Activated T-cell treated with anti-CD3 and anti-CD28 coated beads, Interleukin-2, amount 50 U/mL, for 72 hours (primary cell): ENCODE data around the gene LRIT3. TPM values are rescaled to one million over a fixed set of nuclear protein-coding genes. Genes with fewer than 3 reads are reported as not detected.

Experiments used
- ATAC-seq, 2 donors: fragments of 150-1000 bp; cut with Tn5 transposase; replicated peaks in 1 of 2; 2 replicates each; pipeline ENCODE4 v1.10.0; 2021; ENCODE audit warnings: moderate library complexity in 2 of 2, mild to moderate bottlenecking in 1 of 2
- DNase-seq, 2 donors: peaks; one replicate each; pipeline ENCODE4 v3.0.0; 2021 to 2022; ENCODE audit warnings: mixed read lengths in 1 of 2
- H3K27ac Mint-ChIP-seq: one replicate; pipeline ENCODE4 v1.8.0; 2022; ENCODE audit warnings: mild to moderate bottlenecking, moderate library complexity, mixed read lengths
- H3K27me3 Mint-ChIP-seq: one replicate; pipeline ENCODE4 v1.8.0; 2022; ENCODE audit warnings: low read depth, mixed read lengths
- H3K36me3 Mint-ChIP-seq, 2 donors: one replicate each; pipeline ENCODE4 v1.8.0; 2022; ENCODE audit warnings: mixed read lengths in 2 of 2, mild to moderate bottlenecking in 1 of 2; ENCODE audit not compliant: insufficient read depth in 2 of 2
- H3K4me1 Mint-ChIP-seq: one replicate; pipeline ENCODE4 v1.8.0; 2022; ENCODE audit warnings: low read depth, mixed read lengths
- H3K4me3 Mint-ChIP-seq, 2 donors: one replicate each; pipeline ENCODE4 v1.8.0; 2022; ENCODE audit warnings: mild to moderate bottlenecking in 2 of 2, mixed read lengths in 2 of 2, moderate library complexity in 2 of 2
- H3K9me3 Mint-ChIP-seq, 2 donors: one replicate each; pipeline ENCODE4 v1.8.0; 2022; ENCODE audit warnings: mixed read lengths in 2 of 2
- total RNA-seq, 2 donors: library from RNA; stranded (reverse); gene quantifications; one replicate each; pipeline ENCODE4 v1.2.3, GENCODE V29; 2022

The LRIT3 gene
- total RNA-seq, result under 1 TPM; 0.09 to 0.46 TPM

GRCh38 chr4:109847896-109848442, at the start of gene LRIT3:
Gene LRIT3, plus strand, starts transcription at chr4:109848107. Its CDS starts 95 bp downstream, at chr4:109848202.
- ATAC-seq (no peak), DNase-seq (no peak)
- no peaks in the 10 kb centered on the region for H3K4me1 Mint-ChIP-seq
- H3K27me3 Mint-ChIP-seq, result no peaks in the 10 kb centered on the region
- H3K27ac Mint-ChIP-seq, result no peak within 1 kb of the TSS
- peaks cover 0 to 1% of the 10 kb centered on the region in 2 donors for H3K9me3 Mint-ChIP-seq
- H3K36me3 Mint-ChIP-seq, result peaks cover 0 to 1% of the 10 kb centered on the region in 2 donors
- H3K4me3 Mint-ChIP-seq, result no peak within 1 kb of the TSS

DNA sequence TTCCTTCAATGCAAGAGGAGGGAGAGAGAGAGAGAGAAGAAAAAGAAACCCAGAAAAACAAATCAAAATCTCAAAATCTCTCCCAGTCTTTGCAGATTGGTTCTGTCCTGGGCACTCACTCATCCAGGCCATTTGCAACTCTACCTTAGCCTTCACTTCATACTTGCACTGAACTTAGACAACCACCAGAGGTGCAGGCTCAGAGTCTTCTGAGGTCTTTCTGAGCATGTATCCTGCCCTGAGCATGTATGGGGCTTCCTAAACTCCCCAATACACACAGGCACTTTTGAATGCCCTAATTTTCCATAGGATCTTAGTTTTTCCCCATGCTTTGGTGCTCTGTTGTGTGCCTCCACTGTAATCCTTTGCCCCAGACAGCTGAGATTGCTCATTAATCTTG, 49.0 kb upstream of the LRIT3 start:
- no peak overlapping the region for H3K27ac Mint-ChIP-seq
- H3K27me3 Mint-ChIP-seq, result peaks cover 12% of the 10 kb centered on the region
- H3K4me1 Mint-ChIP-seq, result no peaks in the 10 kb centered on the region
- peaks cover 10 to 13% of the 10 kb centered on the region in 2 donors for H3K36me3 Mint-ChIP-seq
- no peak overlapping the region for H3K4me3 Mint-ChIP-seq
- ATAC-seq, result no peak
- DNase-seq, result no peak
- H3K9me3 Mint-ChIP-seq, result peaks cover 6 to 10% of the 10 kb centered on the region in 2 donors

- Mint-ChIP-seq H3K4me3 (no peak overlapping the region), H3K9me3 (no peaks in the 10 kb centered on the region), H3K27me3 (peaks cover 3% of the 10 kb centered on the region), H3K4me1 (no peaks in the 10 kb centered on the region), H3K36me3 (peaks cover 0 to under 1% of the 10 kb centered on the region in 2 donors), H3K27ac (no peak overlapping the region)
- DNase-seq, result no peak
- no peak for ATAC-seq
These were observed 46.7 kb upstream of the LRIT3 start for GRCh38 chr4:109801099-109801789.

DNA sequence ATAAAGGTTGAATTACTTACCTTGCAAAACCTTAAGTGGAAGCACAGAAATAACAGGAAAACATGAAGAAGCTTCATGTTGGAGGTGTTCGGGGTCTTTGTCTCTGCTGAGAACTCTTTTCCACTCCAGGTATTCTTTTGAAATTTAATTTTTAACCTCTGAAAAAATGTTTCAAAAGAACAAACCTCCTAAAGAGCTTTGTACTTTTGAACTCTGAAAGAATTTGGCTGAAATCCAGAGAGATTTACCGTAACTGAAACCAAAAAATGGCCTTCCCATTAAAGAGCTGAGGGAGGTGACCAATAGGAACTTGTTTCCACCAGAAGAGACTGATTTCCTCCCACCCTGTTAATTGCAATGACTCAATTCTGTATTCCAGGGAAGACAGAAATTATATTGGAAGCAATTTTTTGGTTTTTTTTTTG, 46.0 kb upstream of the LRIT3 start, which contains the start of gene CFI:
Gene CFI (minus strand): TSS at position 105 of the 425 bp plus-strand sequence. CDS start 28 bp downstream, at position 77.
- H3K9me3 Mint-ChIP-seq, result no peaks in the 10 kb centered on the region
- no peak within 1 kb of the TSS for H3K4me3 Mint-ChIP-seq
- H3K27ac Mint-ChIP-seq, result no peak within 1 kb of the TSS
- no peaks in the 10 kb centered on the region for H3K36me3 Mint-ChIP-seq
- ATAC-seq (no peak), DNase-seq (no peak)
- H3K27me3 Mint-ChIP-seq, result peaks cover 6% of the 10 kb centered on the region
- H3K4me1 Mint-ChIP-seq, result no peaks in the 10 kb centered on the region

DNA sequence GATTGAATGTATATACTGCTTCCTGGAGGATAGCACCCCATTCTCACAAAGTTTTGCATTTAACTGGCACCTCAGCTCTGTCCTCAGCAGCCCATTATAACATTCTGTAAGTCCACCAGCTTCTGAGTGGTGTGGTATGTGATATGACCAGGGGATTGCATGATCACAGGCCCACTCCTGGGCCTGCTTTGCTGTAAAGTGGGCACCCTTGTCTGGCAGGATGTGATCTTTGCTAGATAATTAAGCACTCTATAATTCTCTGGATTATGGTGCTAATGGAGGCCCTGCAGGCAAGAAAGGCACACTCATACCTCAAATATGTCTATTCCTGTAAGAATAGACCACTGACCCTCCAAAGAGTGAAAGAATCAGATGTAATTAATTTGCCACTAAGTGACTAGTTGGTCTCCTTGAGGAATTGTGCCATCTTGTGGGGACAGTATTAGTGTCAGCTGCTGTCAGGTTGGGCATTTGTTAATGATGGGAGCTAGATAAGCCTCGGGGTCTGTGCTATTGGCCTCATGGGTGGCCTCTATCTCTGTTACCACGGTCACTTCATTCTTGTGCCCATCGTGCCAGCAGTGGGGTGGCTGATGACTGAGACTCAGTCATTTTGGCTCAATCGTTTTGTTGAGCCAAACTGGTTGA, 43.9 kb upstream of the LRIT3 start:
- H3K36me3 Mint-ChIP-seq, result no peaks in the 10 kb centered on the region
- H3K4me3 Mint-ChIP-seq, result no peak overlapping the region
- DNase-seq, result peak in 1 of 2 donors; percentile 4
- no peaks in the 10 kb centered on the region for H3K4me1 Mint-ChIP-seq
- H3K27me3 Mint-ChIP-seq, result peaks cover 11% of the 10 kb centered on the region
- ATAC-seq, result peak; percentile 35 to 47
- H3K27ac Mint-ChIP-seq, result no peak overlapping the region
- no peaks in the 10 kb centered on the region for H3K9me3 Mint-ChIP-seq

DNA sequence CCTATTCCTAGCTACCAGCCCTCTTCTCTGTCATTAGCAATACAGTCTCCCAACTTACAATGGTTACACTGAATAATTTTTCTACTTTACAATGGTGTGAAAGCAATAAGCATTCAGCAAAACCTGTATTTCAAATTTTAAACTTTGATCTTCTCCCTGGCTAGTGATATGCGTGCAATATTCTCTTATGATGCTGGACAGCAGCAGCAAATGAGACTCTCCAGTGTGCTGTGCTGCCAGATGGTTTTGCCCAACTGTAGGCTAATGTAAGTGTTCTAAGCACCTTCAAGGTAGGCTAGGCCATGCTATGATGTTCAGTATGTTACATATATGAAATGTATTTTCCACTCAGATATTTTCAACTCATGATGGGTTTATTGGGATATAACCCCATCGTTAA, 38.3 kb upstream of the LRIT3 start:
- no peak for ATAC-seq
- Mint-ChIP-seq H3K36me3 (no peaks in the 10 kb centered on the region), H3K4me3 (no peak overlapping the region), H3K4me1 (peaks cover 6% of the 10 kb centered on the region), H3K9me3 (no peaks in the 10 kb centered on the region), H3K27ac (no peak overlapping the region), H3K27me3 (peaks cover 11% of the 10 kb centered on the region)
- no peak for DNase-seq

- peaks cover 2% of the 10 kb centered on the region in 2 donors for H3K36me3 Mint-ChIP-seq
These were observed 37.1 kb upstream of the LRIT3 start for GRCh38 chr4:109810552-109811387.

DNA sequence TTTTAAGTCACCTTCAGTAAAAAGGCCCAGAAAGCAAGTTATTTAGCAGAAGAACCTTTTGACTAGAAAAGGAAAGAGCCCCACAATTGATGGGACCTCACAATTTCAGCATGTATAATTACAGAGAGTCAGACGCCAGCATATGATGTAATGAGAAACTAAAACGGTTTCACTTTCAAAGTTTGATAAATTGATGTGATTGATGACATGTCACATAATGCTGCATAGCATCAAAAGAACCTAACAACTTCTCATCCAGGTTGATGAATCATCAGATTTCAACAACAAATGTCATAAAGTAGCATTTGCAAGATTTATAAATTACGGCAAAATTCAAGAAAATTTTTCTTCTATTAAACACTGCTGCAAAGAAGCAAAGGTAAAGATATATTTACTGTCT, 36.2 kb upstream of the LRIT3 start:
- Mint-ChIP-seq H3K4me1 (peaks cover 12% of the 10 kb centered on the region), H3K27me3 (peaks cover 6% of the 10 kb centered on the region), H3K4me3 (peak overlapping the region in 1 of 2 donors; percentile 6), H3K36me3 (peaks cover 3 to 6% of the 10 kb centered on the region in 2 donors), H3K9me3 (no peaks in the 10 kb centered on the region), H3K27ac (no peak overlapping the region)
- DNase-seq (no peak), ATAC-seq (no peak)

More at GRCh38 chr4:109810552-109811387, 37.1 kb upstream of the LRIT3 start:
- Mint-ChIP-seq H3K27ac (no peak overlapping the region), H3K4me3 (peak overlapping the region in 1 of 2 donors; percentile 6), H3K27me3 (peaks cover 11% of the 10 kb centered on the region), H3K9me3 (no peaks in the 10 kb centered on the region), H3K4me1 (peaks cover 6% of the 10 kb centered on the region)
- ATAC-seq (no peak), DNase-seq (no peak)

DNA sequence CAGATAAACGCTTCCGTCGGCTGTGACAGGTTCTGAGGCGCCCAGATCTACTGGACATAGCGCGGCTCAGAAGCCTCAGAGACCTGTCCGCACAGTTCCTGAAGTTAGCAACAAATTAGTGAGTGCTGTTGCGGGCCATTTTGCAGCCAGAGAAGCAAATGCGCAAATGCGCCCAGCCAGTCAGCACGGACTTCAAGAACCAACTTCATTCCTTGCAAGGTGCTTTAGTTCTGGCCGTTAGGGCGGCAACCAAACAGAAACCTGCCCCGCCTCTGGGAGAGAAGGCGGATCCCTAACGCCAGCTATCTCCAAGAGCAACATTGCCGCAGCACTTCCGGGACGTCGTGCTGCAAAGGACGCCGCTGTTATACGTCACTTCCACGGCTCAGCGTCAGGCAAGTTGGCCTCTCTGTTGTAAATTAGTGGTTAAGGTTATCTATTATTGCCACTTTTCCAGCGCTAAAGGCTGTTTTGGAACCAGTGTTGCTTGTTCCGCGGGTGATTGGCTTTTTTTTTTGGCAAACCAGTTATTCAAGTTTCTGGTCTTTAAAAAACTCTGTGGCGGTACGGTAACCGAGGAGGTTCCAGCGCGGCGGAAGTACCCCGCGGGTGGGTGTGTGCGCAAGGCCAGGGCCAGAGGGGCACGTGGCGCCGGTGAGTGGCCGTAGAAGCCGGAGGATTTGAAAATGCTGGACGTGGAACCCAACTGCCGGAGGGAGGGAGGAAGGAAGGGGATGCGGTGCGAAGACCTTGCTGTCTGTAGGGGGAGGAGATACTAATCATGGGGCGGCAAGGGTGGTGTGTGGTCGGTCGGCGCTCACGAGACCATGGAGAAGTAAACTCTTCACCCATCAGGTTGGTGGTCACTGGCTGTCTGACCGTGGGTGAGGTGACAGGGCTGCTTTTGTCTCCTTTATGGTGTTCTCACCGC, 32.5 kb upstream of the LRIT3 start, which contains the start of gene GAR1:
Gene GAR1 (plus strand): TSS at position 612 of the 931 bp plus-strand sequence. CDS start 403 bp downstream, outside the sequence.
- ATAC-seq (peak; percentile 96 to 97), DNase-seq (peak; percentile 87 to 92)
- Mint-ChIP-seq H3K27me3 (no peaks in the 10 kb centered on the region), H3K4me1 (peaks cover 49% of the 10 kb centered on the region), H3K4me3 (peak within 1 kb of the TSS; percentile 73 to 97), H3K36me3 (peaks cover 17 to 29% of the 10 kb centered on the region in 2 donors), H3K9me3 (no peaks in the 10 kb centered on the region), H3K27ac (peak within 1 kb of the TSS; percentile 52)

DNA sequence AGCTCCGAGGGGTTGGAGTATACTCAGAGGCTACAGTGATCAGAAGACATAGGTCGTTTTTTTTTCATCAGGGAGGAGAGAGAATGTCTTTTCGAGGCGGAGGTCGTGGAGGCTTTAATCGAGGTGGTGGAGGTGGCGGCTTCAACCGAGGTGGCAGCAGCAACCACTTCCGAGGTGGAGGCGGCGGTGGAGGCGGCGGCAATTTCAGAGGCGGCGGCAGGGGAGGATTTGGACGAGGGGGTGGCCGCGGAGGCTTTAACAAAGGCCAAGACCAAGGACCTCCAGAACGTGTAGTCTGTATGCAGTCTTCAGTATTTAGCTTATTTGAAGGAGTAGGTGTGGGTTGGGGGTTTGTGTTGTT, 31.8 kb upstream of the LRIT3 start:
- H3K9me3 Mint-ChIP-seq, result no peaks in the 10 kb centered on the region
- DNase-seq (peak; percentile 58 to 65), ATAC-seq (peak; percentile 8 to 10)
- H3K4me3 Mint-ChIP-seq, result peak overlapping the region; percentile 73 to 97
- peak overlapping the region; percentile 52 for H3K27ac Mint-ChIP-seq
- H3K4me1 Mint-ChIP-seq, result peaks cover 55% of the 10 kb centered on the region
- no peaks in the 10 kb centered on the region for H3K27me3 Mint-ChIP-seq
- peaks cover 20 to 33% of the 10 kb centered on the region in 2 donors for H3K36me3 Mint-ChIP-seq

GRCh38 chr4:109816894-109817293, 31.0 kb upstream of the LRIT3 start:
- peak; percentile 24 to 39 for ATAC-seq
- Mint-ChIP-seq H3K4me3 (peak overlapping the region; percentile 73 to 97), H3K9me3 (no peaks in the 10 kb centered on the region), H3K27ac (peak overlapping the region; percentile 52), H3K27me3 (no peaks in the 10 kb centered on the region), H3K4me1 (peaks cover 57% of the 10 kb centered on the region), H3K36me3 (peaks cover 20 to 34% of the 10 kb centered on the region in 2 donors)
- DNase-seq, result peak in 1 of 2 donors; percentile 4

GRCh38 chr4:109818268-109818667, 29.6 kb upstream of the LRIT3 start:
- ATAC-seq (no peak), DNase-seq (no peak)
- Mint-ChIP-seq H3K27me3 (no peaks in the 10 kb centered on the region), H3K36me3 (peaks cover 22 to 36% of the 10 kb centered on the region in 2 donors), H3K4me3 (peak overlapping the region in 1 of 2 donors; percentile 6), H3K27ac (no peak overlapping the region), H3K9me3 (no peaks in the 10 kb centered on the region), H3K4me1 (peaks cover 57% of the 10 kb centered on the region)
